BE2C (cell line): Measurements from ENCODE around the gene SRPK1.

Experiments used
- DNase-seq: peaks from one replicate; pipeline ENCODE4 v3.0.0-alpha.2; 2020
- H3K27me3 ChIP-seq: fragments of 250-450 bp; sonication (Bioruptor Pico); 2 replicates; pipeline ENCODE4 v1.5.1; 2020; ENCODE audit warnings: mild to moderate bottlenecking
- H3K36me3 ChIP-seq: fragments of 250-450 bp; sonication (Bioruptor Pico); 2 replicates; pipeline ENCODE4 v1.5.1; 2020; ENCODE audit warnings: mild to moderate bottlenecking
- H3K4me1 ChIP-seq: fragments of 250-450 bp; sonication (Bioruptor Pico); 2 replicates; pipeline ENCODE4 v1.5.1; 2020
- H3K4me3 ChIP-seq: 2 replicates; pipeline ENCODE4 v1.5.1; 2011; ENCODE audit warnings: low read depth, low read length
- H3K9me3 ChIP-seq: fragments of 250-450 bp; sonication (Bioruptor Pico); 2 replicates; pipeline ENCODE4 v1.5.1; 2020
- CTCF ChIP-seq: IDR thresholded peaks from 2 replicates; pipeline ENCODE4 v1.5.1; 2012; ENCODE audit warnings: mild to moderate bottlenecking, low read depth, low read length

SRPK1 gene

DNA sequence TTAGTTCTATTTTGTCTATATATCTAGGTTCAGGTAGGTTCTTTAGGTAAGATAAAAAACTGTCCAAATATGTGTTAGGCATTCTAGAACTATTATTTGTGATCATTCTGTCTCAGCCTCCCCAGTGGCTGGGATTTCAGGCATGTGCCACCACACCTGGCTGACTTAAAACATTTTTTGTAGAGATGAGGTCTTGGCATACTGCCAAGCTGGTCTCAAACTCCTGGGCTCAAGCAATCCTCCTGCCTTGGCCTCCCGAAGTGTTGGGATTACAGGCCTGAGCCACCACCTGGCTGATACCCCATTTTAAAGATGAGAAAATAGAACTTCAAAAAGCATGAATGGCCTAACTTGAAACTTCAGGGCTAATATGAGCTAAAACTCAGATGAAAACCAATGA lies 81.9 kb downstream of the SRPK1 start:
- H3K36me3 ChIP-seq = peaks cover 80% of the 10 kb centered on the region
- H3K4me3 ChIP-seq = no peak overlapping the region
- no peaks in the 10 kb centered on the region for H3K9me3 ChIP-seq

DNA sequence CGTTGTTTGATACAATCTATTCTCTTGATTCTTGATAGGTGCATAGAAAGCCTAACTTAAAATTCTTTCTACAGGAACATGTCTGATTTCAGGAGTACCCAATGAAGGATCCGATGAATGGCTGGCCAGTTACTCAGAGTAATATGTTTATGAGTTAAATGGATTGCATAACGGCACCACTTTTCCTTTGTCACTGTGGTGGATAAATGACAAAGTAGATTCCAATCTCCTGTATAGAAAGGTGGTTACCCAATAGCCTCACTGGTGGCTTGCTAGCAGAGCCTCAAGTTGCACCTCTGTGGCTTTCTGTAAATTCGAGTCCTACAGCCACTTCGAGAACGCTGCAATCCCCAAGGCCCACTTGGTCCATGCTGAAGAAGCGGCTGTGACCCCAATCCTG lies 87.4 kb downstream of the SRPK1 start:
- H3K4me1 ChIP-seq = no peaks in the 10 kb centered on the region
- H3K27me3 ChIP-seq = no peaks in the 10 kb centered on the region
- no peaks in the 10 kb centered on the region for H3K9me3 ChIP-seq
- no peak for TF ChIP-seq CTCF
- H3K4me3 ChIP-seq = no peak overlapping the region
- peaks cover 54% of the 10 kb centered on the region for H3K36me3 ChIP-seq
- no peak for DNase-seq

More for the DNA sequence above, 81.9 kb downstream of the SRPK1 start:
- H3K4me1 ChIP-seq = no peaks in the 10 kb centered on the region
- DNase-seq = no peak
- no peak for TF ChIP-seq CTCF
- H3K27me3 ChIP-seq = no peaks in the 10 kb centered on the region

- Histone ChIP-seq H3K36me3 (peaks cover 37% of the 10 kb centered on the region), H3K4me3 (no peak overlapping the region), H3K9me3 (no peaks in the 10 kb centered on the region; the same call in 1 of the 2 replicates), H3K27me3 (no peaks in the 10 kb centered on the region), H3K4me1 (no peaks in the 10 kb centered on the region)
- no peak for TF ChIP-seq CTCF
- no peak for DNase-seq
Observed at GRCh38 chr6:35831257-35832007, 89.5 kb downstream of the SRPK1 start.

DNA sequence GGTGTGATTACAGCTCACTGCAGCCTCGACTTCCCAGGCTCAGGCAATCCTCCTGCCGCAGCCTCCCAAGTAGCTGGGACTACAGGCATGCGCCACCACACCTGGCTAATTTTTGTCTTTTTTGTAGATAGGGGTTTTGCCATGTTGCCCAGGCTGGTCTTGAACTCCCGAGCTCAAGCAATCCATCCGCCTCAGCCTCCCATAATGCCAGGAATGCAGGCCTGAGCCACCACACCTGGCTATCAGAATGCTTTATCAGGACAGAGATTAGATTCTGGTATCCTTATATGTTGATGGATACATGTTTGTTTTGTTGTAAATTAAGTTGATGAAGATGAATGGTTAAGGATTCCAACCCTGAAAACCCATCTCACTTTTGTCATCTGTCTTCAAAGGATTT lies 91.6 kb downstream of the SRPK1 start:
- Histone ChIP-seq H3K4me1 (no peaks in the 10 kb centered on the region), H3K36me3 (peaks cover 15% of the 10 kb centered on the region), H3K4me3 (no peak overlapping the region), H3K27me3 (no peaks in the 10 kb centered on the region), H3K9me3 (no peaks in the 10 kb centered on the region; the same call in 1 of the 2 replicates)
- DNase-seq = no peak
- TF ChIP-seq CTCF = no peak

DNA sequence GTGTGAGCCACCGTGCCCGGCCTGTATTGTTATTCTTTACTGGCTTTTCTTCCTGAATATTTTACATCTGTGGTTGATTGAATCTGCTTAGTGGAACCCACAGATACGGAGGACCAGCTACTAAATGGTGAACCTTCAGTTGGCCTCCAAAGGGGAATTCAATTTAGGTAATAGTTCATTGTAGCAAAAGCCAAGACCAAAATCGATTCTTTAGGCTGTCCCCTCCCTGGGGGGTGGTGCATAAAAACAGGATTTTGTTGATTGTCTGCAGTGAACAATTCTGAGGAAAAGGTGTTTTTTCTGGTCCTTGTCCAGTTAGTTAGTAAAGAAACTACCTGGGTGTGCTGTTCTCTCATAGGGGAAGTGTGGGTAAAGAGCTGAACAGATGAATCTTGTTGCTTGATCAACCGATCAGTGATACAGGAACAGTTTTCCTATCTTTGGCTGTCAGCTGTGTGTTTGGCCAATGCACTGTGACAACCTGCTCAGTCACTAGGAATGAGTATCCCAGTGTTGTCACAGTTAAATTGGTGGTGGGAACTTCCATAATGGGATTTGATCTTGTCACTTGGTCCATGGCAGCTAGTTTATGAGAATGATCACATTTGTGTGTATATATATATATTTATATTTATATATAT lies 96.2 kb downstream of the SRPK1 start:
- Histone ChIP-seq H3K4me1 (no peaks in the 10 kb centered on the region), H3K27me3 (no peaks in the 10 kb centered on the region), H3K4me3 (no peak overlapping the region), H3K36me3 (no peaks in the 10 kb centered on the region), H3K9me3 (no peaks in the 10 kb centered on the region; the same call in 1 of the 2 replicates)
- no peak for TF ChIP-seq CTCF
- DNase-seq = no peak

DNA sequence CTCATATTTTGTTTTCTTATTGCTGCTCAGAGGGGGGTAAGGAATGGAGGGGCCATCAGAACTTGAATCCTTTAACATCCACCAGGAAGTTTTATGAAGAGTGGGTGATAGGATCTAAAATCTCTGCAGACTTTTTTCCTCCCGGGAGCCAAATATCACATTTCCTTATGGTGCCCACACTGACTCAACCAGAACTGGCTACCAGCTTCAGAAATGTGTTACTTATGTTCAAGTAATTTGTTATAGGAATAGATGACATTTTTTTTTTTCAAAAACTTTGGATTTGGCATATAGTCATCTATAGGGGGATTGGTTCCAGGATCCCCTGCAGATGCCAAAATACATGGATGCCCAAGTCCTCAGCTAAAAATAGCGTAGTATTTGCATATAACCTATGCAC lies 97.3 kb downstream of the SRPK1 start:
- H3K27me3 ChIP-seq = no peaks in the 10 kb centered on the region
- no peaks in the 10 kb centered on the region for H3K36me3 ChIP-seq
- no peaks in the 10 kb centered on the region for H3K4me1 ChIP-seq
- no peak for DNase-seq
- H3K4me3 ChIP-seq = no peak overlapping the region
- no peak for TF ChIP-seq CTCF
- no peaks in the 10 kb centered on the region; the same call in 1 of the 2 replicates for H3K9me3 ChIP-seq
